ENCODE results near the gene AWAT2. TPM values are rescaled to one million over a fixed set of nuclear protein-coding genes. Genes with fewer than 3 reads are reported as not detected.
"Not testable (repeated sequence)": the region's sequence is repeated elsewhere in the genome, so short reads cannot be mapped to it uniquely, and the experiment has no call there.

Gene AWAT2
- total and polyA plus RNA-seq, 2 experiments from 2014 or later: not detected

DNA sequence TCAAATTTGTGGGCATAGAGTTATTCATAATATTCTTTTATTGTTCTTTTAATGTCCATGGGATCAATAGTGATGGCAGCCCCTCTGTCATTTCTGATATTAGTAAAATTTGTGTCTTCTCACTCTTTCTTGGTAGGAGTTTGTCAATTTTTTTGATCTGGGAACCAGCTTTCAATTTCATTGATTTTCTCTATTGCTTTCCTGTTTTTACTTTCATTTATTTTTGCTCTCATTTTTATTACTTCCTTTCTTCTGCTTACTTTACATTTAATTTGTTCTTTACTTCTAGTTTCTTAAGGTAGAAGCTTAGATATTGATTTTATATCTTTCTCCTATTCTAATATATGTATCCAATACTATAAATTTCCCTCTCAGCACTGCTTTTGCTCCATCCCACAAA is 40.7 kb downstream of the AWAT2 start:
- Histone ChIP-seq H3K27ac (no peak overlapping the region), H3K36me3 (replicated peaks; ENCODE audit: insufficient read depth, low read depth) (no peaks in the 10 kb centered on the region)
- no peak for DNase-seq (ENCODE audit: low spot score)

DNA sequence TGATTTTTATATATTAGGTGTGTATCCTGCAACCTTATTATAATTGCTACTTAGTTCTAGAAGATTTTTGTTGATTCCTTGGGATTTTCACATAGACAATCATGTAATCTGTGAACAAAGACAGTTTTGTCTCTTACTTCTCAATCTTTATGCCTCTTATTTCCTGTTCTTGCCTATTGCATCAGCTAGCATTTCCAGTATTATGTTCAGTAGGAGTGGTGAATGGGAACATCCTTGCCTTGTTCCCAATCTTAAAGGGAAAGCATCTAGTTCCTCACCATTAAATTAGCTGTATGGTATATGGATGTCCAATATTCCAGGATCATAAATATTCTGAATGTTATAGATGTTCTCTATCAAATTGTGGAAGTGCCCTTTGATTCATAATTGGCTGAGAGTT is 41.8 kb downstream of the AWAT2 start:
- H2AFZ ChIP-seq: no peak overlapping the region
- H3K79me2 ChIP-seq: no peaks in the 10 kb centered on the region
- no peaks in the 10 kb centered on the region for H3K9me3 ChIP-seq (ENCODE audit: low read depth)
- H3K4me3 ChIP-seq: no peak overlapping the region
- no peaks in the 10 kb centered on the region for H3K9me2 ChIP-seq (replicated peaks; ENCODE audit: insufficient read depth)
- no peak overlapping the region for H3K4me2 ChIP-seq
- no peaks in the 10 kb centered on the region for H4K20me1 ChIP-seq (ENCODE audit: insufficient read depth, poor library complexity, severe bottlenecking)
- no peaks in the 10 kb centered on the region for H3K4me1 ChIP-seq (ENCODE audit: insufficient read depth)
- TF ChIP-seq, protein P1, sequence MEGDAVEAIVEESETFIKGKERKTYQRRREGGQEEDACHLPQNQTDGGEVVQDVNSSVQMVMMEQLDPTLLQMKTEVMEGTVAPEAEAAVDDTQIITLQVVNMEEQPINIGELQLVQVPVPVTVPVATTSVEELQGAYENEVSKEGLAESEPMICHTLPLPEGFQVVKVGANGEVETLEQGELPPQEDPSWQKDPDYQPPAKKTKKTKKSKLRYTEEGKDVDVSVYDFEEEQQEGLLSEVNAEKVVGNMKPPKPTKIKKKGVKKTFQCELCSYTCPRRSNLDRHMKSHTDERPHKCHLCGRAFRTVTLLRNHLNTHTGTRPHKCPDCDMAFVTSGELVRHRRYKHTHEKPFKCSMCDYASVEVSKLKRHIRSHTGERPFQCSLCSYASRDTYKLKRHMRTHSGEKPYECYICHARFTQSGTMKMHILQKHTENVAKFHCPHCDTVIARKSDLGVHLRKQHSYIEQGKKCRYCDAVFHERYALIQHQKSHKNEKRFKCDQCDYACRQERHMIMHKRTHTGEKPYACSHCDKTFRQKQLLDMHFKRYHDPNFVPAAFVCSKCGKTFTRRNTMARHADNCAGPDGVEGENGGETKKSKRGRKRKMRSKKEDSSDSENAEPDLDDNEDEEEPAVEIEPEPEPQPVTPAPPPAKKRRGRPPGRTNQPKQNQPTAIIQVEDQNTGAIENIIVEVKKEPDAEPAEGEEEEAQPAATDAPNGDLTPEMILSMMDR (IDR thresholded peaks at IDR 0.05; ENCODE audit: poor library complexity): no peak
- TF ChIP-seq EZH2 (IDR thresholded peaks at IDR 0.05; ENCODE audit: borderline replicate concordance): no peak
- no peak for TF ChIP-seq EZH2phosphoT487 (IDR thresholded peaks at IDR 0.05; ENCODE audit: low read depth, severe bottlenecking, unreplicated experiment)
- H3K36me3 ChIP-seq (replicated peaks; ENCODE audit: insufficient read depth, low read depth): no peaks in the 10 kb centered on the region
- H3K27me3 ChIP-seq: no peaks in the 10 kb centered on the region
- no peak overlapping the region for H3K27ac ChIP-seq
- no peak for DNase-seq (ENCODE audit: low spot score)

More for the DNA sequence above, 40.7 kb downstream of the AWAT2 start:
- no peak overlapping the region for H2AFZ ChIP-seq
- no peaks in the 10 kb centered on the region for H3K9me2 ChIP-seq (replicated peaks; ENCODE audit: insufficient read depth)
- no peaks in the 10 kb centered on the region for H3K27me3 ChIP-seq
- H3K4me1 ChIP-seq (ENCODE audit: insufficient read depth): no peaks in the 10 kb centered on the region
- no peaks in the 10 kb centered on the region for H4K20me1 ChIP-seq (ENCODE audit: insufficient read depth, poor library complexity, severe bottlenecking)
- no peak overlapping the region for H3K4me2 ChIP-seq
- no peak for TF ChIP-seq EZH2phosphoT487 (IDR thresholded peaks at IDR 0.05; ENCODE audit: low read depth, severe bottlenecking, unreplicated experiment)
- TF ChIP-seq, protein P1 (IDR thresholded peaks at IDR 0.05; ENCODE audit: poor library complexity): no peak
- TF ChIP-seq EZH2 (IDR thresholded peaks at IDR 0.05; ENCODE audit: borderline replicate concordance): no peak
- H3K9me3 ChIP-seq (ENCODE audit: low read depth): no peaks in the 10 kb centered on the region
- no peak overlapping the region for H3K4me3 ChIP-seq
- no peaks in the 10 kb centered on the region for H3K79me2 ChIP-seq

DNA sequence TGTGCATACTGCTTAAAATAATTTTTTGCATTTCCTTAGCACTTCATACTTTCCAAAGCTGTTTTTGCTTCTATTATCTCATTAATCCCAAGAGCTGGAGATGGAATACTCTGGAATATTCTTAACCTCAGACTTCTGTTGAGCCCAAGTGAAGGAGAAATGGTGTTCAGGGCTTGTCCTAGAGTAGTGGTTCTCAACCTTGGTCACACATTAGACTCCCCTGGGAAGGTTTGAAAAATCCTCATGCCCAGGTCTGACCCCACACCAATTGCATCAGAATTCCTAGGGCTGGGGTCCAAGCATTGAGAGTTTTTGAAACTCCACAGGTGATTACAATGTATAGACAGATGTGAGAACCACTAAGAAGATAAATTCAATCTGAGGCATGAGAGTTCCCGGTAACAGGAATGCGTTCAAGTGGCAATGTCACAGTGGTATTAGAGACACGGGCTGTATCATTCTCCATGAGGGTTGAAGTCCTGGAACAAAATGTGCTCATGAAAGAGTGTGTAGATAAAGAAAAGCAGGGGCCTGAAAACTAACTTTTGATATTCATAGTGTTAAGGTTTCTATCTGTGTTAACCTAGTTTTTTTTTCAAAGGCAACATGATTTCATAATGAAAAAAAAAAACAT is 47.9 kb downstream of the AWAT2 start:
- H3K4me1 ChIP-seq (ENCODE audit: insufficient read depth): no peaks in the 10 kb centered on the region
- no peak overlapping the region for H3K4me2 ChIP-seq
- H3K27me3 ChIP-seq: no peaks in the 10 kb centered on the region
- no peaks in the 10 kb centered on the region for H3K79me2 ChIP-seq
- H2AFZ ChIP-seq: no peak overlapping the region
- WGBS (ENCODE audit: low lambda C conversion rate, missing lambda C conversion rate): 72% methylated on average over 3 of the region's 3 CpGs
- TF ChIP-seq, protein P1 (IDR thresholded peaks at IDR 0.05; ENCODE audit: poor library complexity): no peak
- no peak for TF ChIP-seq EZH2 (IDR thresholded peaks at IDR 0.05; ENCODE audit: borderline replicate concordance)
- no peak for TF ChIP-seq EZH2phosphoT487 (IDR thresholded peaks at IDR 0.05; ENCODE audit: low read depth, severe bottlenecking, unreplicated experiment)
- H4K20me1 ChIP-seq (ENCODE audit: insufficient read depth, poor library complexity, severe bottlenecking): no peaks in the 10 kb centered on the region
- H3K9me3 ChIP-seq (ENCODE audit: low read depth): no peaks in the 10 kb centered on the region
- no peak overlapping the region for H3K4me3 ChIP-seq
- H3K36me3 ChIP-seq (replicated peaks; ENCODE audit: insufficient read depth, low read depth): no peaks in the 10 kb centered on the region
- no peak for DNase-seq (ENCODE audit: low spot score)
- no peak overlapping the region for H3K27ac ChIP-seq
- H3K9me2 ChIP-seq (replicated peaks; ENCODE audit: insufficient read depth): no peaks in the 10 kb centered on the region

DNA sequence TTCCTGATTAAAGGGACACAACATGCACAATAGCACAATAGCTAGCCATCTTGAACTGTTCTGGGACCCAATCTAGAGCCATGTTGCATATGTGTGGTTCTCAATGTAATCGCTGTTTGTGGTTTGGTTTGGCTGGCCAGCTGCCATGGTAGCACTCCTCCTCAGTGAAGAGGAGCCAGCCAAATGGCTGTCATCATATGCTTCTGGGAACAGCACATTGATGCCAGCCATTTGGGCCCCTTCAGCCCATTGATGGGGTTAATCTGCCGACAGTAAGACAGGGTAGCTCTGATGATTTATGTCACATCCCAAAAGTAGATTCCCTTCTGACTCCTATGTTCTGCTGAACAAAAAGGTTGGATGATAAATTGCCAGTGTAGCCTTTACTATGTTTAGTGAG is 48.5 kb downstream of the AWAT2 start:
- no peak overlapping the region for H2AFZ ChIP-seq
- no peaks in the 10 kb centered on the region for H3K36me3 ChIP-seq (replicated peaks; ENCODE audit: insufficient read depth, low read depth)
- no peak for DNase-seq (ENCODE audit: low spot score)
- TF ChIP-seq, protein P1 (IDR thresholded peaks at IDR 0.05; ENCODE audit: poor library complexity): no peak
- no peak for TF ChIP-seq EZH2 (IDR thresholded peaks at IDR 0.05; ENCODE audit: borderline replicate concordance)
- TF ChIP-seq EZH2phosphoT487 (IDR thresholded peaks at IDR 0.05; ENCODE audit: low read depth, severe bottlenecking, unreplicated experiment): no peak
- 85% methylated on average over 2 of the region's 2 CpGs for WGBS (ENCODE audit: low lambda C conversion rate, missing lambda C conversion rate)
- no peaks in the 10 kb centered on the region for H3K9me3 ChIP-seq (ENCODE audit: low read depth)
- H3K4me3 ChIP-seq: no peak overlapping the region
- no peaks in the 10 kb centered on the region for H3K79me2 ChIP-seq
- H3K9me2 ChIP-seq (replicated peaks; ENCODE audit: insufficient read depth): no peaks in the 10 kb centered on the region
- H3K27me3 ChIP-seq: no peaks in the 10 kb centered on the region
- H3K4me2 ChIP-seq: no peak overlapping the region
- no peaks in the 10 kb centered on the region for H3K4me1 ChIP-seq (ENCODE audit: insufficient read depth)
- H4K20me1 ChIP-seq (ENCODE audit: insufficient read depth, poor library complexity, severe bottlenecking): no peaks in the 10 kb centered on the region
- no peak overlapping the region for H3K27ac ChIP-seq

DNA sequence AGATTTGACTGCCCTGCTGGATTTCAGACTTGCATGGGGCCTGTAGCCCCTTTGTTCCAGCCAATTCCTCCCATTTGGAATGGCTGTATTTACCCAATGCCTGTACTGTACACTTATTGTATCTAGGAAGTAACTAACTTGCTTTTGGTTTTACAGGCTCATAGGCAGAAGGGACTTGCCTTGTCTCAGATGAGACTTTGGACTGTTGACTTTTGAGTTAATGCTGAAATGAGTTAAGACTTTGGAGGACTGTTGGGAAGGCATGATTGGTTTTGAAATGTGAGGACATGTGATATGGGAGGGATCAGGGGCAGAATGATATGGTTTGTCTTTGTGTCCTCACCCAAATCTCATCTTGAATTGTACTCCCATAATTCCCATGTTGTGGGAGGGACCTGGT is 51.4 kb downstream of the AWAT2 start:
- H3K4me2 ChIP-seq; H3K4me3 ChIP-seq; H3K79me2 ChIP-seq; H3K9me3 ChIP-seq (ENCODE audit: low read depth); H3K4me1 ChIP-seq (ENCODE audit: insufficient read depth); H3K9me2 ChIP-seq (replicated peaks; ENCODE audit: insufficient read depth); H3K27ac ChIP-seq; H3K27me3 ChIP-seq; H4K20me1 ChIP-seq (ENCODE audit: insufficient read depth, poor library complexity, severe bottlenecking); H3K36me3 ChIP-seq (replicated peaks; ENCODE audit: insufficient read depth, low read depth); H2AFZ ChIP-seq; DNase-seq (ENCODE audit: low spot score): not testable (repeated sequence)
